Measurements from ENCODE around the gene LRRC75A.

The LRRC75A gene

GRCh38 chr17:16432017-16432416 is 60.0 kb downstream of the LRRC75A start:
- Histone ChIP-seq H3K9me3 (ENCODE audit: control insufficient read depth in 2 of 2, low read length in 2 of 2) (no peaks in the 10 kb centered on the region), H3K9ac (ENCODE audit: low read length in 2 of 2) (no peak overlapping the region), H3K36me3 (ENCODE audit: control insufficient read depth in 2 of 2, insufficient read depth in 2 of 2, low read length in 2 of 2) (no peaks in the 10 kb centered on the region), H3K27ac (ENCODE audit: low read length) (no peak overlapping the region), H3K4me3 (ENCODE audit: low read length in 2 of 2) (no peak overlapping the region), H3K27me3 (ENCODE audit: control insufficient read depth in 1 of 2, insufficient read depth in 2 of 2, low read length in 2 of 2) (no peaks in the 10 kb centered on the region), H3K4me1 (ENCODE audit: control insufficient read depth, insufficient read depth, low read length) (no peaks in the 10 kb centered on the region)

GRCh38 chr17:16430650-16431049 is 61.3 kb downstream of the LRRC75A start:
- H3K9ac ChIP-seq (ENCODE audit: low read length in 2 of 2), result no peak overlapping the region
- H3K9me3 ChIP-seq (ENCODE audit: control insufficient read depth in 2 of 2, low read length in 2 of 2), result no peaks in the 10 kb centered on the region
- no peaks in the 10 kb centered on the region for H3K4me1 ChIP-seq (ENCODE audit: control insufficient read depth, insufficient read depth, low read length)
- no peaks in the 10 kb centered on the region for H3K27me3 ChIP-seq (ENCODE audit: control insufficient read depth in 1 of 2, insufficient read depth in 2 of 2, low read length in 2 of 2)
- H3K36me3 ChIP-seq (ENCODE audit: control insufficient read depth in 2 of 2, insufficient read depth in 2 of 2, low read length in 2 of 2), result no peaks in the 10 kb centered on the region
- no peak overlapping the region for H3K4me3 ChIP-seq (ENCODE audit: low read length in 2 of 2)
- H3K27ac ChIP-seq (ENCODE audit: low read length), result no peak overlapping the region

GRCh38 chr17:16429083-16429482 is 62.9 kb downstream of the LRRC75A start:
- Histone ChIP-seq H3K4me3 (ENCODE audit: low read length in 2 of 2) (no peak overlapping the region), H3K9ac (ENCODE audit: low read length in 2 of 2) (no peak overlapping the region), H3K36me3 (ENCODE audit: control insufficient read depth in 2 of 2, insufficient read depth in 2 of 2, low read length in 2 of 2) (no peaks in the 10 kb centered on the region), H3K27me3 (ENCODE audit: control insufficient read depth in 1 of 2, insufficient read depth in 2 of 2, low read length in 2 of 2) (no peaks in the 10 kb centered on the region), H3K9me3 (ENCODE audit: control insufficient read depth in 2 of 2, low read length in 2 of 2) (no peaks in the 10 kb centered on the region), H3K27ac (ENCODE audit: low read length) (no peak overlapping the region), H3K4me1 (ENCODE audit: control insufficient read depth, insufficient read depth, low read length) (no peaks in the 10 kb centered on the region)

GRCh38 chr17:16428098-16428882 is 63.7 kb downstream of the LRRC75A start:
- no peak overlapping the region for H3K9ac ChIP-seq (ENCODE audit: low read length in 2 of 2)
- no peaks in the 10 kb centered on the region for H3K27me3 ChIP-seq (ENCODE audit: control insufficient read depth in 1 of 2, insufficient read depth in 2 of 2, low read length in 2 of 2)
- H3K36me3 ChIP-seq (ENCODE audit: control insufficient read depth in 2 of 2, insufficient read depth in 2 of 2, low read length in 2 of 2), result no peaks in the 10 kb centered on the region
- no peak overlapping the region for H3K27ac ChIP-seq (ENCODE audit: low read length)
- H3K9me3 ChIP-seq (ENCODE audit: control insufficient read depth in 2 of 2, low read length in 2 of 2), result no peaks in the 10 kb centered on the region
- no peaks in the 10 kb centered on the region for H3K4me1 ChIP-seq (ENCODE audit: control insufficient read depth, insufficient read depth, low read length)
- H3K4me3 ChIP-seq (ENCODE audit: low read length in 2 of 2), result no peak overlapping the region

GRCh38 chr17:16427020-16427419 is 65.0 kb downstream of the LRRC75A start:
- H3K36me3 ChIP-seq (ENCODE audit: control insufficient read depth in 2 of 2, insufficient read depth in 2 of 2, low read length in 2 of 2), result peaks cover 0 to 3% of the 10 kb centered on the region in 2 donors

GRCh38 chr17:16425698-16426659 is 66.0 kb downstream of the LRRC75A start:
- H3K9ac ChIP-seq (ENCODE audit: low read length in 2 of 2), result no peak overlapping the region
- H3K4me1 ChIP-seq (ENCODE audit: control insufficient read depth, insufficient read depth, low read length), result no peaks in the 10 kb centered on the region
- no peaks in the 10 kb centered on the region for H3K9me3 ChIP-seq (ENCODE audit: control insufficient read depth in 2 of 2, low read length in 2 of 2)
- no peak overlapping the region for H3K4me3 ChIP-seq (ENCODE audit: low read length in 2 of 2)
- H3K27ac ChIP-seq (ENCODE audit: low read length), result no peak overlapping the region
- no peaks in the 10 kb centered on the region for H3K27me3 ChIP-seq (ENCODE audit: control insufficient read depth in 1 of 2, insufficient read depth in 2 of 2, low read length in 2 of 2)
- peaks cover 0 to 3% of the 10 kb centered on the region in 2 donors for H3K36me3 ChIP-seq (ENCODE audit: control insufficient read depth in 2 of 2, insufficient read depth in 2 of 2, low read length in 2 of 2)

More at GRCh38 chr17:16427020-16427419, 65.0 kb downstream of the LRRC75A start:
- H3K4me1 ChIP-seq (ENCODE audit: control insufficient read depth, insufficient read depth, low read length), result no peaks in the 10 kb centered on the region
- no peak overlapping the region for H3K9ac ChIP-seq (ENCODE audit: low read length in 2 of 2)
- H3K4me3 ChIP-seq (ENCODE audit: low read length in 2 of 2), result no peak overlapping the region
- no peaks in the 10 kb centered on the region for H3K9me3 ChIP-seq (ENCODE audit: control insufficient read depth in 2 of 2, low read length in 2 of 2)
- no peak overlapping the region for H3K27ac ChIP-seq (ENCODE audit: low read length)
- no peaks in the 10 kb centered on the region for H3K27me3 ChIP-seq (ENCODE audit: control insufficient read depth in 1 of 2, insufficient read depth in 2 of 2, low read length in 2 of 2)

- Histone ChIP-seq H3K4me1 (ENCODE audit: control insufficient read depth, insufficient read depth, low read length) (peaks cover 2% of the 10 kb centered on the region), H3K4me3 (ENCODE audit: low read length in 2 of 2) (no peak overlapping the region), H3K27me3 (ENCODE audit: control insufficient read depth in 1 of 2, insufficient read depth in 2 of 2, low read length in 2 of 2) (no peaks in the 10 kb centered on the region), H3K27ac (ENCODE audit: low read length) (no peak overlapping the region), H3K9ac (ENCODE audit: low read length in 2 of 2) (no peak overlapping the region), H3K9me3 (ENCODE audit: control insufficient read depth in 2 of 2, low read length in 2 of 2) (no peaks in the 10 kb centered on the region), H3K36me3 (ENCODE audit: control insufficient read depth in 2 of 2, insufficient read depth in 2 of 2, low read length in 2 of 2) (peaks cover 0 to 3% of the 10 kb centered on the region in 2 donors)
These were observed 66.8 kb downstream of the LRRC75A start for GRCh38 chr17:16425202-16425601.

GRCh38 chr17:16423226-16423872 is 68.6 kb downstream of the LRRC75A start:
- H3K9ac ChIP-seq (ENCODE audit: low read length in 2 of 2), result no peak overlapping the region
- H3K27ac ChIP-seq (ENCODE audit: low read length), result no peak overlapping the region
- H3K27me3 ChIP-seq (ENCODE audit: control insufficient read depth in 1 of 2, insufficient read depth in 2 of 2, low read length in 2 of 2), result no peaks in the 10 kb centered on the region
- no peaks in the 10 kb centered on the region for H3K9me3 ChIP-seq (ENCODE audit: control insufficient read depth in 2 of 2, low read length in 2 of 2)
- H3K36me3 ChIP-seq (ENCODE audit: control insufficient read depth in 2 of 2, insufficient read depth in 2 of 2, low read length in 2 of 2), result peaks cover 0 to 3% of the 10 kb centered on the region in 2 donors
- H3K4me3 ChIP-seq (ENCODE audit: low read length in 2 of 2), result no peak overlapping the region
- H3K4me1 ChIP-seq (ENCODE audit: control insufficient read depth, insufficient read depth, low read length), result peaks cover 19% of the 10 kb centered on the region

- H3K9me3 ChIP-seq (ENCODE audit: control insufficient read depth in 2 of 2, low read length in 2 of 2), result no peaks in the 10 kb centered on the region
- peaks cover 27% of the 10 kb centered on the region for H3K4me1 ChIP-seq (ENCODE audit: control insufficient read depth, insufficient read depth, low read length)
- H3K9ac ChIP-seq (ENCODE audit: low read length in 2 of 2), result no peak overlapping the region
- H3K4me3 ChIP-seq (ENCODE audit: low read length in 2 of 2), result no peak overlapping the region
- no peaks in the 10 kb centered on the region for H3K27me3 ChIP-seq (ENCODE audit: control insufficient read depth in 1 of 2, insufficient read depth in 2 of 2, low read length in 2 of 2)
- H3K36me3 ChIP-seq (ENCODE audit: control insufficient read depth in 2 of 2, insufficient read depth in 2 of 2, low read length in 2 of 2), result peaks cover 0 to 5% of the 10 kb centered on the region in 2 donors
- H3K27ac ChIP-seq (ENCODE audit: low read length), result no peak overlapping the region
These were observed 69.6 kb downstream of the LRRC75A start for GRCh38 chr17:16422416-16422815.

GRCh38 chr17:16419929-16420271 is 72.1 kb downstream of the LRRC75A start:
- H3K9ac ChIP-seq (ENCODE audit: low read length in 2 of 2), result peak overlapping the region in 1 of 2 donors; percentile 36
- H3K36me3 ChIP-seq (ENCODE audit: control insufficient read depth in 2 of 2, insufficient read depth in 2 of 2, low read length in 2 of 2), result peaks cover 0 to 5% of the 10 kb centered on the region in 2 donors
- peak overlapping the region; percentile 24 for H3K27ac ChIP-seq (ENCODE audit: low read length)
- H3K4me1 ChIP-seq (ENCODE audit: control insufficient read depth, insufficient read depth, low read length), result peaks cover 28% of the 10 kb centered on the region
- no peaks in the 10 kb centered on the region for H3K9me3 ChIP-seq (ENCODE audit: control insufficient read depth in 2 of 2, low read length in 2 of 2)
- H3K4me3 ChIP-seq (ENCODE audit: low read length in 2 of 2), result peak overlapping the region in 1 of 2 donors; percentile 8
- H3K27me3 ChIP-seq (ENCODE audit: control insufficient read depth in 1 of 2, insufficient read depth in 2 of 2, low read length in 2 of 2), result peaks cover 0 to 2% of the 10 kb centered on the region in 2 donors
